Activated T-helper 1 cell treated with anti-CD3 and anti-CD28 coated beads, Interleukin-2, amount 50 U/mL, for 16 hours (primary cell): ENCODE data around the gene INHBB.

Experiments
- DNase-seq, 2 donors: peaks; one replicate each; pipeline ENCODE4 v3.0.0-alpha.2; 2020; ENCODE audit warnings: low read depth in 1 of 2, low spot score in 1 of 2

Gene INHBB

DNA sequence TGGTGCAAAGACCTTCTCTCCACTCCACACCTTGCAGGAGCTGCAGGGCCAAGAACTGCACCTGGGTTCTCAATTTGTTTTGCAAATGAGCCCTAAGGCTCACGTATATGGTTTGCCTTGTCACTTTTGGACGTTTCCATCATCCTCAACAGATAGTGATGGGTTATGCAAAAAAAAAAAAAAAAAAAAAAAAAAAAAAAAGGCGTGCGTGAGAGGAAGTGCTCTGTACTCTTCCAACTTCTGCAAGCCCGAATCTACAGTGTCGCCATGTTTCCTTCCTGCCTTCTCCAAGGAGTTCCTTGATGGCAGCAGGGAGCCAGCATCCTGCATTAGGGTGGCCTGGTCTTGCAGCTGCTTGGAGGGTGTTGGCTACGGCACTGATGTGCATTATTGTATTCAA is 4.0 kb upstream of the INHBB start:
- no peak for DNase-seq

DNA sequence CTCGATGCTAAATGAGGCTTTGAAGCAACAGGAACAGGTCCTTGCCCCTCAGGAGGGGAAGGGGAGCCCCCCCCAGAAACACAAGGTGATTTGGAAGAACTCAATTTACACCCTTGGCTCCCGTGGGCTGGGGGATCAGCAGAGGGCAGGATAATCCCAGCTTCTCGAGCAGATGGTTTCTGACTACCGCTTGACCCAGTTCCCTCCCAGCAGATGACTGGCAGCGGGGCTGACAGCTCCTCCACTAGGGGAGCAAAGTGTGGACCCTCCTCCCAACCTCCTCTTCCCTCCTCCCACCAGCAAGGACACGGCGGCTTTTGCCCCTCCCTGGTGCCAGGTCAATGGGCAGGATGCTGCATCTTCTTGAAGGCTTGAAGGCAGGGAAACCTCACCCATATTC is 3.5 kb upstream of the INHBB start:
- DNase-seq = no peak

DNA sequence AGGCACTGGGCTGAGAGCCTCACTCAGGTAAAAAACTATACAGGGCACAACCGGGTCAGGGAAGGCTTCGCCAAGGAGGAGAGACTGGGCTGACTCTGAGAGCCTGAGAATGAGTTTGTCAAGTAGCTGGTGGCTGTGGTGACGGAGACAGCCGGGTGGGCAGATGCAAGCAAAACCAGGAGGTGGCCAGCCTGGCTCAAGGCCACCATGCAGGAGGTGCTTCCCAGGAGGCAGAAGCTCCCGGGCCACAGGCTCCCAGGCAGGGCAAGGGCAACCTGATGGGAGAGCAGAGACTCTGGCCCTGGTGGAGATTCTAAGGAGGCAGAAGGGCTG is 2.9 kb upstream of the INHBB start:
- DNase-seq = no peak

DNA sequence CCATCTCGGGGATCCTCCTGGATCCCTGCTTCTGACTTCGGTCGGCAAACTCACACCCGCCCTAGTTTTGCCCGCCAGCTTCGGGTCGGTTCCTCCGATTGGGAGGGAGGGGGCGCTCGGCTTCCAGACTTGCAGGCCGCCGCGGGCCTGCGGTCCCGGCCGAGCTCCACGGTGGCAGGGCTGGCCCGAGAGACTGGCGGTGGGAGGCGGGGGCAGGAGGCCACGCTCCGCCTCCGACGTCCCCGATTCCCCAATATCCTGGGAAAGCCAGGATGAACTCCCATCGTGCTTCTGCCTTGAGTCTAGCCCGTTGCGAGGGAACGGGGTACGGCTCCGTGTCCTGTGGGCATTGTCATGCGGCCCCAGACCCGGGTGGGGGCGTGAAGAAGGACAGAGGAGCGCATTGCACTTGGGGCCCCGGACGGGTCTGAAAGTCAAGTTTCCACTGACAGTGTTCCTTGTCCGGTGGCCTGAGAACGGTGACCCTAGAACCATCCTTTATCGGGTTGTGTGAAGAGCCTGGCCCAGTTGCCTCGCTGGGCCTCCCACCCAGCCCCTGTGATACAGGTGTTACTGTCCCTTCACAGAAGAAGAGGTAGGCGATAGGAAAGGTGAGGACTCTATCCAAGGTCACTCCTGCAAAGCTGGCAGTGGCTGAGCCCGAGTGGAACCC is 2.4 kb upstream of the INHBB start:
- peak; percentile 10 to 27 for DNase-seq

DNA sequence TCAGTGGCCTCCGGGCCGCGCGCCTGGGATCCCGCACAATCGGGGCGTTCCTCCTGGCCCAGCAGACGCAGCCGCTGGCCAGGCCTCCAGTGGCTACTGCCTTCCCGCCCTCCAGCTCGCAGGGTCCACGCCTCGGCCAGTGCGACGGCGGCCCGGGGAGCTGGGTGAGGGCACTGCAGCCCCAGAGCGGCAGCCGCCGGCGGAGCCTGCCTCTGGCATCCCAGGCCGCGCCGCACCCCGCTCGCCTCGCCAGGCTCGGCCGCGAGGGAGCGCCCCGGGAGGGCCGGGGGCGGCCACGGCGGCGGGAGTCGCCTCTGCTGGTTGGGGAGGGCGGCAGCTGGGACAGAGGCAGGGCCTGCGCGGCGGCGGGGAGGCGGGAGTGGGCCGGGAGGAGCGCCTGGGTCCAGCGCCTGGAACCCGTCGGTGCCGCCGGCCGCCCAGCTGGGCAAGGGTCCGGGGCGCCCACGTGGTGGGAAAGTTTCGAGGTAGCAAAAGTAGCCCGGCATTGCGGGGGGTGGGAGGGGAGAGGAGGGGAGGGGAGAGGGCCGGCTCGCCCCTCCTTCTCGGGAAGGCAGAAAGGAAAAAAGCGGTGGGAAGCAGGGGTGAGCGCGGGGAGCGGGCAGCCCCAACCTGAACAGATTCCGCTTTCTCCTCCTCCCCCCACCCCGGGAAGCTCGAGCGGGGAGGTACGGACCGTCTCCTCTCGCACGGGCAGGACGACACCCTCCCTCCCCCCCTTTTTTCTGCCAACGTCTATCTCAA is 1.5 kb upstream of the INHBB start:
- no peak for DNase-seq

DNA sequence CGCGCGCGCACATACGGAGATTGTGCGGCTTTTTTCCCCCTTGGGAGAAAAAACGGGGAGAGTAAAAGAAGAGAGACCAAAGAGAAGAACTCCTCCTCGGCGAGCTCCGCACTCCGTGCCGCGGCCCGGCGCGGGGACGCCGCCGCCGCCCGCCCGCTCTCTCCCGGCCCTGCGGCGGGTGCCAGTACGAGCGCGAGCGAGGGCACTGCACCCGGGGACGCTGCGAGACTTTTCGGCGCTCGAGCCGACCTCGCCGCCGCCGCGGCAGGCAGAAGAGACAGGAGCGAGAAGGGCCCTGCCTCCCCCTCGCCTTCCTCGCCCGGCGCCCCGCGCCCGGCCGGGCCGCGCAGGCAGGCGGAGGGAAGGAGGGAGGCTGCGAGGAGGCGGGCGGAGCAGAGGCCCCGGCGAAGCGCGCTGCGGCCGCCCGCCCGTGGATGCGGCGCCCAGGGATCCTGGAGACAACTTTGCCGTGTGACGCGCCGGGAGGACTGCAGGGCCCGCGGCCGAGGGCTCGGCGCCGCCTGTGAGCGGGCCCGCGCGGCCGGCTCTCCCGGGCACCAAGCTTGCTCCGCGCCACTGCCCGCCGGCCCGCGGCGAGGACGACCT is 857 bp upstream of the INHBB start:
- DNase-seq = no peak

DNA sequence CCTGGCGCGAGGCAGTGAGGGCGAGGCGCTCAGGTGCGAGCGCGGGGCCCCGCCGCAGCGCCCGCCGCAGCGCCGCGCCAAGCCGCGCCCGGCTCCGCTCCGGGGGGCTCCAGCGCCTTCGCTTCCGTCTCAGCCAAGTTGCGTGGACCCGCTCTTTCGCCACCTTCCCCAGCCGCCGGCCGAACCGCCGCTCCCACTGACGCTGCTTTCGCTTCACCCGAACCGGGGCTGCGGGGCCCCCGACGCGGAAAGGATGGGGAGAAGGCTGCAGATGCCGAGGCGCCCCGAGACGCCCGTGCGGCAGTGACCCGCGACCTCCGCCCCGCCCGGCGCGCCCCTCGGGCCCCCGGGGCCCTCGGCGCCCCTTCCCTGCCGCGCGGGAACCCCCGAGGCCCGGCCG is 328 bp upstream of the INHBB start:
- no peak for DNase-seq

DNA sequence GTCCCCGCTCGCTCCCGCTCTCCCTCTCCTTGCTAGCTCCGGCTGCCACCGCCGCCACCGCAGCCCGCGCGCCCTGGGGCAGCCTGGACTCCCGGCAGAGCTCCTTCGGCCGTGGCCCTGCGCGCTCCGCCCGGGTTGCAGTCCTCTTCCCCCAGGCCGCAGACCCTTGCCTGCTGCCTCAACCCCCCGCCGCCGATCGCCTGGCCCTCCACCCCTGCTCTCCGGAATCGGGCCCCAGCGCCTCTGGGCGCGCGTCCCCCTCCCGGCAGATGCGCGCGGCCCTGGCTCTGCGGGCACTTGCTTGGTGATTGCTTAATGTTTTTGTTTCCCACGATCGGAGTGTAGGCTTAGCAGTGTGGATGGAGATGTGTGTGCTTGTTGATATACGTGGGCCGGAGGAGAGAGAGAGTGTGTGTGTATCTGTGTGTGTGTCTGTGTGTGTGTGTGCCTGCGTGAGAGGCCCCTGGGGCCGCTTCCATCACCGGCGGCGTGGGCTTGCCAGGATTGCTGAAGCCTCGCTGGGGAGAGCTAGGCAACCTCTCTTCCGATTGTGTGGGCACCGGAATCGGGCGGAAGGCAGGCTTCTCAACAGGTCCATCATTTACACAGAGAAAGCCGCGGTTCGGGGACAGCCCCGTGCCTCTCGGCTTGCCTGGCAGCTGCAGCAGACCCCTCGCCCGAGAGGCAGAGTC is 877 bp downstream of the INHBB start:
- no peak for DNase-seq

DNA sequence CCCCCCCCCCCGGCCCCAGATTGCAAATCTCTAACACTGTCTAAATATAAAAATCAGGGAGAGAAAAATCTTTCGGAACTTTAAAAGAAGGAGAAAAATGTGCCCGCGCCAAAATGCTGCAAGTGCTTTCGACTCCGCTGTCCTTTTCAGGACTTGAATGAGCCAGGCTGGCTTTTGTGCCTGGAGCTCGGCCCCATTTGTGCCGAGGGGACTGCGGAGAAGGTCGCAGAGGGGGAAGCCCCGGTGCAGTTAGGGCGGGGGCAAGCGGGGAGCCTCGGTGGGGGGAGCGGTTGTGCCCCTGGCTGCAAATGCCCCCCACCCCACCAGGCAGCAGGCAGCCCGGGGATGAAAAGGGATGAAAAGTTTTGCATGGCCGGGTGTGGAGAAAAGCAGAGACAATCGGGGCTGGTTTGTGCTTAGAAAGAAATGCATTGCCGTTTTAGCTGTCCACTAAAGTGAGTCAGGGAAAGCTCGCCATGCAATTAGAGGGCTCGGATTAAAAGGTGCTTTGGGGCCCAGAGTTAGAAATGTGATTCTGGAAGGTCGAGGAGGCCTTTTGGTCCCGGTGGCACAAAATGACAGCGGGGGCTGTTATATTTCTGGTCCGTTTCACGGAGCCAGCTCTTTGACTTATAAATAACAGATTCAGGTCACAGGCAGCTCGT is 1.6 kb downstream of the INHBB start:
- DNase-seq = no peak

DNA sequence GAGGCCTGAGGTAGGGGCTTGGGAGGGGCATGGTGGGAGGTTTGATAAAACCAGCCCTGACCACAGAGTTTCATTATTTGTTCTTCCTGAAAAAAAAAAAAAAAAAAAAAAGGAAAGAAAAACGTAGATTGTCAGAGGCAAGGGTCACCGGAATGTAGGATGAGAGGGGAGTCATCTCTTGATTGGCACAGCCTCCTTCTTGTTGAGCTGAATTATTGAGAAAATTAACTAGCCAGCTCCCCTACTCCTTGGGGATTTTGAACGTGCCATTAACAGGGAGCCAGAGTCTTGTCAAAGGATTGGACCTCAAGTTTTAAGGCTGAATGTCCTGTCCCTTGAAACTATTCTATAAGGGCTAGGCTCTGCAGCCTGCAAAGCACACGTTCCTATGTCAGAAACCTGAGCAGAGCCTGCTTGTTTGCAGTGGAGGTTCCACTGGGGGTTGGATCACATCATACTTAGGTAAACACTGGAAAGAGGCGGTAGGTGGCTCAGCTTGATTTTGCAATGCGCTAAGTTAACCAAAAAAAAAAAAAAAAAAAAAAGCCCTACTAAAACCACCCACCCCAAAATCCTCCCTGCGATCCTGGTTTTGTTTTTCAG is 2.3 kb downstream of the INHBB start:
- DNase-seq = no peak

DNA sequence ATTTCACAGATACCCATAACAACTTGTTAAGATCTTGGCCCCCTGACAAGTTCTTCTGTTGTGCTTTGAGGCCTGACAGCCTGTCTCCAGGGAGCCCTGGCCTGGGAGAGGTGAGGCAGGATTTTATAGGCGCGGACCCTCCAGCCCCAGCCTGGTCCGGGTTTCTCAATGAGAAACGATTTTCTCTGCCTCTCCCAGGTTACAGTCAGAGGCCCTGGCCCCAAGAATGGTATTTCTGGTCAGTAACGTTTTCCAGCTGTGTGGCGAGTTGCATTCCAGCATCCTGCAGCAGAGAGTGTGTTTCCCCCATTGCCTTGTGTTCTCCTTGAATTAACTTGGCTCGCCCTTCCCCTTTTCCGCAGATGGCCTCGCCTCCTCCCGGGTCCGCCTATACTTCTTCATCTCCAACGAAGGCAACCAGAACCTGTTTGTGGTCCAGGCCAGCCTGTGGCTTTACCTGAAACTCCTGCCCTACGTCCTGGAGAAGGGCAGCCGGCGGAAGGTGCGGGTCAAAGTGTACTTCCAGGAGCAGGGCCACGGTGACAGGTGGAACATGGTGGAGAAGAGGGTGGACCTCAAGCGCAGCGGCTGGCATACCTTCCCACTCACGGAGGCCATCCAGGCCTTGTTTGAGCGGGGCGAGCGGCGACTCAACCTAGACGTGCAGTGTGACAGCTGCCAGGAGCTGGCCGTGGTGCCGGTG is 3.0 kb downstream of the INHBB start:
- DNase-seq = no peak

DNA sequence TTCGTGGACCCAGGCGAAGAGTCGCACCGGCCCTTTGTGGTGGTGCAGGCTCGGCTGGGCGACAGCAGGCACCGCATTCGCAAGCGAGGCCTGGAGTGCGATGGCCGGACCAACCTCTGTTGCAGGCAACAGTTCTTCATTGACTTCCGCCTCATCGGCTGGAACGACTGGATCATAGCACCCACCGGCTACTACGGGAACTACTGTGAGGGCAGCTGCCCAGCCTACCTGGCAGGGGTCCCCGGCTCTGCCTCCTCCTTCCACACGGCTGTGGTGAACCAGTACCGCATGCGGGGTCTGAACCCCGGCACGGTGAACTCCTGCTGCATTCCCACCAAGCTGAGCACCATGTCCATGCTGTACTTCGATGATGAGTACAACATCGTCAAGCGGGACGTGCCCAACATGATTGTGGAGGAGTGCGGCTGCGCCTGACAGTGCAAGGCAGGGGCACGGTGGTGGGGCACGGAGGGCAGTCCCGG is 3.5 kb downstream of the INHBB start:
- DNase-seq = no peak

DNA sequence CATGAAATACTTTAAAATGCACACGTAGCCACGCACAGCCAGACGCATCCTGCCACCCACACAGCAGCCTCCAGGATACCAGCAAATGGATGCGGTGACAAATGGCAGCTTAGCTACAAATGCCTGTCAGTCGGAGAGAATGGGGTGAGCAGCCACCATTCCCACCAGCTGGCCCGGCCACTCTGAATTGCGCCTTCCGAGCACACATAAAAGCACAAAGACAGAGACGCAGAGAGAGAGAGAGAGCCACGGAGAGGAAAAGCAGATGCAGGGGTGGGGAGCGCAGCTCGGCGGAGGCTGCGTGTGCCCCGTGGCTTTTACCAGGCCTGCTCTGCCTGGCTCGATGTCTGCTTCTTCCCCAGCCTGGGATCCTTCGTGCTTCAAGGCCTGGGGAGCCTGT is 4.1 kb downstream of the INHBB start:
- no peak for DNase-seq

DNA sequence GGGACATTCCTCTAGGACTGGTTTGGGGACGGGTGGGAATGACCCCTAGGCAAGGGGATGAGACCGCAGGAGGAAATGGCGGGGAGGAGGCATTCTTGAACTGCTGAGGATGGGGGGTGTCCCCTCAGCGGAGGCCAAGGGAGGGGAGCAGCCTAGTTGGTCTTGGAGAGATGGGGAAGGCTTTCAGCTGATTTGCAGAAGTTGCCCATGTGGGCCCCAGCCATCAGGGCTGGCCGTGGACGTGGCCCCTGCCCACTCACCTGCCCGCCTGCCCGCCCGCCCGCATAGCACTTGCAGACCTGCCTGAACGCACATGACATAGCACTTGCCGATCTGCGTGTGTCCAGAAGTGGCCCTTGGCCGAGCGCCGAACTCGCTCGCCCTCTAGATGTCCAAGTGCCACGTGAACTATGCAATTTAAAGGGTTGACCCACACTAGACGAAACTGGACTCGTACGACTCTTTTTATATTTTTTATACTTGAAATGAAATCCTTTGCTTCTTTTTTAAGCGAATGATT is 4.9 kb downstream of the INHBB start:
- DNase-seq = no peak

DNA sequence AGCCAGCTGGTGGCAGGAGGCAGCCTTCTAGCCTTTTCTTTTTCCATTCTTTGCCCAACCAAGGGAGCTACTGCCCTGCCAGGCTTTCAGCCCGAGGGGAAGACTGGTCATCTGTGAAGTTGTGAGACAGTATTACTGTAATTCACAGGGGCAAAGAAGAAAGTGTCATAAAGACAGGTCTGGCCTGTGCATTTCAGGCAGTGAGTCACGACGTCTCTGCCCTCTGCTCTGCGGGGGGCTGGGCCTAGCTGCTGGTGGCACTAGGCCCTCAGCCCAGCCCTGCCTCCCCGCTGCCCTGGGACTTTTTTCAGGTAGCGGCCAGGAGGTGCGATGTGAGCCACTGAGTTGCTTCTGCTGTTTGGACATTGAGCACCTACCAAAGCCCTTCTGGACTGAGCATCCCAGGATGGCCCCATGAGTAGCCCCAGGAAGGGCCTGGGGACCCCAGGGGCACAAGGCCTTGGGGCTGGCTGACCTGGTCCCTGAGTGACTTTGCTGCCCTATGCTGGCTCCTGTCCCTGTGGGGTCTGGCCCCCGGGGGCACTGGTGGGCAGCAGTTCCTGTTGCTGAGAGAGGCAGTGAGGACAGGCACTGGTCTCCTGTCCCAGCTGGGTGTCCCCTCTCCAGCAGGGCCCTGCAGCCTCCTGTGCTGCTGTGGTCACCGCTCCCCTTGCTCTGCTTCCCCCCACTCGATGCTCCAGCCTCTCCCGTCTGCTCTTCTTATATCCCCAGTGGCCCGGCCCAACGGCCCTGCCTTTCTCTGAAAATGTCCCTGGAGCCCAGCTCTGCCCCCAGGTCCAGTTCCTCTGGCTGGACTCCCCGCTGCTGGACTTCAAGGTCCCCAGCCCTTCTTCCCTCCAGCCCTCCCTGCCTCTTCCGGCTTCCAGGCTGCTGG is 7.0 kb downstream of the INHBB start:
- no peak for DNase-seq

DNA sequence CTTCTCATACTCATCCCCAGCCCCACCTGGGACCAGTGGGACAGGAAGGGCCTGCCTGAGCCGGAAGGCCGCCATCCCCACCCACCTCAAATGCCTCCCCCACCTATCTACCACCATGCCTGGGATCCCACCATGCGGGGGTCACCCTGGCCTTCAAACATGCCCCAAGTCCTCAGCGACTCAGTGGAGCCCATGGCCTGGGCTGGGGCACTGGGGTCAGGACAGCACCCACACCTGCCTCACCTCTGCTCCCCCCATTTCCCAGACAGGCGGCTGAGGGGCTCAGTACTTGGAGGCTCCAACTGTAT is 7.6 kb downstream of the INHBB start:
- DNase-seq = no peak

DNA sequence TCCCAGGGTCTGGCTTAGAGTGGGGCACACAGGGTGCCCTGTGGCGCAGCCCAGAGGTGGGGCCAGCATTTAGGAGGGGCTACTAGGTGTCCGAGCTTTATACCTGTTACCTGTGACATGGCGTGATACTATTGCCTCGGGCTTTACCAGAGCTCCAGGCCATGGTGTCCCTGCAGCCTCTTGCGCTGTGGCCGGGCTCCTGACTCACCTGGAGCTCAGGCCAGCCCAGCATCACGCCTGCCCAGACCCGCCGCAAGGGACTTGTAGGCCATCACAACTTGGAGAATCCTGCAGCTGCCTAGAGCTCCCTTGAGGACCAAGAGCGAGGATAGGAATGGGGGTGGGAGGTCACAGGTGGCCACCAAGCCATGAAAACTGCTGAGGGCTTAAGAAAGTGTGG is 8.0 kb downstream of the INHBB start:
- DNase-seq = no peak

DNA sequence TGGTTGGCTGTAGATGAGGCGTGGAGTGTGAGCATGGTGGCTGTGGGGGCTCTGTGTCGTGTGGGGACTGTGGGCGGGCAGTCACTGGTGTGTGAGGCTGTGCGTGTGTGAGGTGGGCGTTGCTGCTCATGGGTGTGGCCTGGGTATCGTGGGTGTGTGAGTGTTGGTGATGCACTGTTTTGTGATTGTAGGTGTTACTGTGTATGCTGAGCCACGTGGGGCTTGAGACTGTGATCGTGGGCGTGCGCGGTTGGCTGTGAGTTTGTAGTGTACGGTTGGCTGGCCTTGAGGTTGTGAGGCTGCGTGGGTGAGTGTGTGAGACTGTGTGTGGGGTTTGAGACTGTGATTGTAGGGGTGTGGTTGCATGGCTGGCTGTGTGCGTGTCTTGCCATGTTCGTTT is 8.5 kb downstream of the INHBB start:
- DNase-seq = no peak
